NCI-H748 (cell line): ENCODE data around the gene PTPRF.

Experiments
- DNase-seq: peaks from one replicate; lab custom pipeline; 2025; ENCODE audit not compliant: unreplicated experiment; lab: John Stamatoyannopoulos, UW

The PTPRF gene

GRCh38 chr1:43602990-43603389 lies 72.3 kb downstream of the PTPRF start:
- peak; percentile 92 for DNase-seq

GRCh38 chr1:43604192-43604591 lies 73.5 kb downstream of the PTPRF start:
- no peak for DNase-seq

GRCh38 chr1:43605157-43605556 lies 74.5 kb downstream of the PTPRF start:
- no peak for DNase-seq

GRCh38 chr1:43605766-43606165 lies 75.1 kb downstream of the PTPRF start:
- DNase-seq, result no peak

- no peak for DNase-seq
Observed at GRCh38 chr1:43606624-43607023, 75.9 kb downstream of the PTPRF start.

GRCh38 chr1:43608827-43609226 lies 78.1 kb downstream of the PTPRF start:
- DNase-seq, result no peak

GRCh38 chr1:43610339-43610738 lies 79.7 kb downstream of the PTPRF start:
- peak; percentile 67 for DNase-seq

- no peak for DNase-seq
Observed at GRCh38 chr1:43611950-43612349, 81.3 kb downstream of the PTPRF start.

- no peak for DNase-seq
Observed at GRCh38 chr1:43612406-43612805, 81.7 kb downstream of the PTPRF start.

GRCh38 chr1:43613075-43613942 lies 82.6 kb downstream of the PTPRF start:
- DNase-seq, result no peak

- no peak for DNase-seq
Observed at GRCh38 chr1:43614211-43614610, 83.5 kb downstream of the PTPRF start.

- no peak for DNase-seq
Observed at GRCh38 chr1:43614891-43615290, 84.2 kb downstream of the PTPRF start.

- no peak for DNase-seq
Observed at GRCh38 chr1:43616383-43616782, 85.7 kb downstream of the PTPRF start.

GRCh38 chr1:43617011-43617410 lies 86.3 kb downstream of the PTPRF start:
- no peak for DNase-seq

- no peak for DNase-seq
Observed at GRCh38 chr1:43617668-43618067, 87.0 kb downstream of the PTPRF start.

GRCh38 chr1:43618521-43619313 lies 88.0 kb downstream of the PTPRF start:
- DNase-seq, result no peak

GRCh38 chr1:43619314-43619790 lies 88.7 kb downstream of the PTPRF start:
- DNase-seq, result no peak

- no peak for DNase-seq
Observed at GRCh38 chr1:43619996-43620920, 89.6 kb downstream of the PTPRF start.

- DNase-seq, result no peak
Observed at GRCh38 chr1:43620956-43621355, 90.3 kb downstream of the PTPRF start.

- DNase-seq, result no peak
Observed at GRCh38 chr1:43621386-43621785, 90.7 kb downstream of the PTPRF start.

- DNase-seq, result no peak
Observed at GRCh38 chr1:43621861-43622260, 91.2 kb downstream of the PTPRF start.
